NCI-H446 treated with DMSO at 0.1 percent for 48 hours (cell line): ENCODE data around the gene MEF2A.

Experiments used
- DNase-seq: peaks from one replicate; lab custom pipeline; 2025; lab: John Stamatoyannopoulos, UW

Gene MEF2A

DNA sequence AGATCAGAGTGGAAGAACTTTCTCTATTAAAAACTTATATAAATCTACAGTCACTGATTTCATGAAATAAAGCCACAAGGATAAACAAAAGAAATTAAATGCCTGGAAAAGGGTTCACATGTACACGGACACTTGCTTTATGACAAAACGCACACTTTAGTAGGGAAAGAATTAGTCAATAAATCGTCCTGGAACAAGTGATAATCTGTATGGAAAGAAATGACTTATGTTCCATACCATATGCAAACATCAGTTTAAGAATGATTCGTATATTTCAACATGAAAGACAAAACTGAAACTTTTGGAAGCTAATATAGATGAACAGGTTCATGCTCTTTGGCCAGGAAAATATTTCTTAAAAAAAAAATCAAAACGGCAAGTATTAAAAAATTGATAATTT, 40.2 kb downstream of the MEF2A start:
- no peak for DNase-seq

DNA sequence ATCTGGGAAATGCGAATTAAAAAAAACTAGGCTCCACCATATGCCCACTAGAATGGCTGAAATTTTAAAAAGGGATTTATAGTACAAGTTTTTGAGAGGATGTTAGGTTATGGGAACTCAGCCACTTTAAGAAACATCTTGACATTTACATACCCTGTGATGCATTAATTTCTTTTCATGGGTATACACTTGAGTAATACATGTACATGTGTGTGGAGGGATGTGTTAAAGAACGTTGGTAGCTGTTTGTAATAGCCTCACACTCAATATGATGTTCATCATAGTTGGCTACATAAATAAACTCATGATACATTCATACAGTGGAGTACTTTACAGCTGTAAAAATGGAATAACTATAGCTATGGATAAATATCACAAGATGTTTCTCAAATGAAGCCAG, 40.9 kb downstream of the MEF2A start:
- DNase-seq, result no peak

DNA sequence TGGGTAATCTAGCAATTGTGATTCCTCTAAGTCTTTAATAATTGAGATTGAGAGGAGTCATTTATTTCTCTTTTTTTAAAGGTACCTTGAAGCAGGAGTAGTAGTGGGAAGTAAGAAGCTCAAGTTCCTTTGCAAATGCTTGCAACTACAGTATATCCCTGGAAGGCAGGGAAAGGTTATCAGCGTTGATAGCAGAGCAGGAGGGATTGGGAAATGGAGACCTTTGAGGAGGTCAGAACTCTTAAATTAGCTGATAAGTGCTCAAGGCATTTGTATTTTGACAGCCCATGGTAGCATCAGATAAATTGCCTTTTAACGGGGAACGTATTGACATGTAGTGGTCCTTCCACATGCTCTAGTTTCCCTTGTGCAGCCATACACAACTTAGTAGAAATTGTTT, 47.7 kb downstream of the MEF2A start:
- no peak for DNase-seq

DNA sequence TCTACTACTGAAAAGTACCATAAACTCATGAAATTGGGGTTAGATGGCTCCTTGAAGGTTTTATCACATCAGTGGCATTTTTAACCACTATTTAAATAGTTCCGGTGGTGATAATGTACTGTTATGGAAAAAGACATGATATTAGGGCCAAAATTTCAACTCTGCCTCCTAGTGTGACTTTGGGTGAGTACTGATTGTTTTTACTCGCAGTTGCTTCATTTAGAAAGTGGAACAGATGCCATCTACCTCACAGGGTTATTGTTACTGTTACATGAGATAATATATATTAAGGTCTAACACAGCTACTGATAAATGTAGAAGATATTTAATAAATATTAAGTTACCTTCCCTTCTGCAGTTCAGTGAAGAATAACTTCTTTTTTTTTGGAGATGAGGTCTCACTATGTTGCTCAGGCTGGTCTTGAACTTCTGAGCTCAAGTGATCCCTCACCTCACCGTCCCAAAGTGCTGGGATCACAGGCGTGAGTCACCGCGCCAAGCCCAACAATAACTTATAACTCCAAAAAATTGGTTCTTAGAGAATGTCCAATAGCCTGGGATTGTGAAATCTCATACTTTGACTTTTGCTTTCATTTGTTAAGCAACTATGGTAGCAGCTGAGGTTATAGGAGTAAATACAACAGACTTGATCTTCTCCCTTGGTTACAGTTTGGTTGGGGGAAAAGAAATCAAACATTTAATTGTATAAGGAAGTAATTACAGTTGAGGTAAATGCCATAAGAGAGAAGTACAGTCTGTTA, 48.3 kb downstream of the MEF2A start:
- no peak for DNase-seq

DNA sequence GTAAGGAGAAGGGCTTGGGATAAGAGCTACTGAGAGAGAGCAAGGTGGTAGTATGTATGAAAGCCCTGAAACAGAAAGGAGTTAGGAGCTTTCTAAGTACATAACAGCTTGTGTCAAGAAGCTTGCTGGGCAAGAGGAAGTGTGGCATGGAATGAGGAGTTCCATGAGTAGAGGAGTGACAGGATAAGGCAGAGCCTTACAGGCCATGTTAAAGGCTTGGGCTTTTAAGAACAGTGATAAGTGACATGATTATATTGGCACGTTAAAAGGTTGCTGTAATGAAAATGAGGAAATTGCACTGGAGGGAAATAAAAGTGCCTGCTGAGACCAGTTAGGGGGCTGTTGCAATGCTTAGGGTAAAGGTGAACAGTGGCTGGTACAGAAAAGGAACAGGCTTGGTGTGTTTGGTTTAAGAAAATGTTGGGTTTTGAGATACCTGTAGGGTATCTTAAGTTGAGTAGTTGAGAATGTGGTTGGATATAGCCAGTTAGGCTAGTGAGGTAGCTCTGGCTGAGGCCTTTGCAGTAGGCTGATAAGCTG, 49.0 kb downstream of the MEF2A start:
- DNase-seq, result no peak

DNA sequence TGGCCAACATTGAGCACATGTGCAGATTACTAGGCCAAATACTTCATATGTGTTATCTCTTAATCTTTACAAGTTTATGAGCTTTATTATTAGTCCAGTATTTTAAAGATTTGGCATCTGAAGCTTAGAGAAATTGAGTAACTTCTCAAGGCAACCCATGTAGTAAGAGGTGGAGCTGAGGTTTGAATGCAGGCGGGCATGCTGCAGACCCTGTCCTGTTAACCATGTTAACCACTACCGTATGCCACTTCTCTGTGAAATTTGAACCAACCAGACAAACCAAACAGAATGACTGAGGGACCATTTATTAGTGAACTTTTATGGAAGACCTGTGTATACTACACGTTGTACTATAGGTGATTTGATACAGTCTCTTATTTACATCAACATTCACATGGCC, 49.7 kb downstream of the MEF2A start:
- DNase-seq, result no peak

DNA sequence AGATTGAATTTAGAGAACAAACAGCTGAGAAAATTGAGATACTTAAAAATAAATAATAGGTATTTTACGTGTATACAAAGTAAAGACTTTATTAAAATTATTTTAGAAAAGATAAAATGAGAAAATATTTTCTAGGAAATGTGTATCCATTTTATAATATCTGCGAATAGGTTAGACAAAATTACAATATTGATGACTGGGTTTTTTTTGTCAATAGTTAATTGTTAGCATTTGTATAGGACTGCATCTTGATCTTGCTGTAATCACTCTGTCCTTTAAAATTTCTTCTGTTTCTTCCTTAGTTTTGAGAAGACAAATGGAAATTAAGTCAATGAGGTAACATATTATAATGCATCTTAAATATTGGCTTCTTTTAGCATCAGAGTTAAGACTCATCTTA, 50.3 kb downstream of the MEF2A start:
- DNase-seq, result no peak

DNA sequence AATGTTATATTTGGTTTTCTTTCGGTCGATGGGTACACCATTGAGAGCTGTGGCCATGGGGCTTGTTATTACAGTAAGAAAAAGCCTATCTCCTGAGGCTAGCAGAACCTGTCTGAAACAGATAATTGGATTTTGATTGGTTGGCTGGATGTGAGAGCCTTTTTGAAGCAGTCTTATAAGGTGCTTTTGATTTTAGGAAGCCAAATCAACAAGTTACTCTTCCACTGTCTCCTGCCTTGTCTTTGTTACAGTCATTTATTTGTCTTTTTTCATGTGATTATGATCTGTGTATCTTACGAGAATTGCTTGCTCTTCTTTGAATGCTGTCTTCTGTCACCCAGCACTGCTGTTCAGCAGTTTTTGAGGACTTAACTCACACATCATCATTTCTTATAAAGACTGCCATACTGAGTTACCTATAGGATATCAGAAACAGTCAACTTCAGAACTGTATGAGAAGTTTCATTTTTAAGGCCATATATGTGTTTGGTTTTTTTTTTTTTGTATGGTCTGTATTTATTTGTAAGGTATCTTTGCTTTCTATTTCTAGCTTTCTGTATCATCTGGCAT, 51.1 kb downstream of the MEF2A start:
- no peak for DNase-seq

DNA sequence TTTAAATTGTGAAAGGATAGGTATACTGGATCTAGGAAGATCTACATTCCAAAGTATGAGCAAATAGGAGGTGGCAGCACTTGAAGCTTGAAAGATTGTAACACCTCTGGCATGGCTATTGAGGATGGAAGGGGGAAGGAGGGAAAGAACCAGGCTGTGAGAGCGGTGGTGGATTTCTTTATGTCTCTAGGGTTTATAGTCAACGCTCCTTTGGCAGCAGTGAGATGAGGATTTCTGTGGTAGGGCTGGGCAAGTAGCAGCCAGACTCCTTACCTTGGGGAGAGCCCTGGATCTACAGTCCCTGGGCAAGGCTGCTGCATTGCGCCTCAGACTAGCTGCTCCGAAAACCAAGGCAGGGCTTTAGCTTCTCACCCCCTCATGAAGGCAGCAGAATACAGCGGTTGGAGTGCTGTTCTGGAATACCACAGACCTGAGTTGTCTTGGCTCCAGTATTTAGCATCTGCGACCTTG, 53.2 kb downstream of the MEF2A start:
- no peak for DNase-seq

DNA sequence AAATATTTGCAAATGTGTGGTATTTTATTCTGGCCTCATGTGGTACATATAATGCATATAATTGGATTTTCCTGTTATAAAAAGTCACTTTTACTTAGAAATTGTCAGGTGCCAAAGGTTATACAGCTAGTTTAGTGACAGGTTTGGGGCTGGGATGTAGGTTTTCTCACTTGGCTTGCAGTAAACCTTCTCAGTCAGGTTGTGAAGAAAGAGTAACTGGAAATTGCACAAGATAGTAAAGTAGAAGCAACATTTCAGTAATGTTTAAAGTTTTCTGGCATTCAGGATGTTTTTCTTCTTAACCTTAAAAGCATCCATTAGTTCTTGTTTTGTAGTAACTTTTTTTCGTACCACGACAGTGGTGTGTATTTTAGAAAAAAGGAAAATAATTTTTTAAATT, 53.9 kb downstream of the MEF2A start:
- no peak for DNase-seq

DNA sequence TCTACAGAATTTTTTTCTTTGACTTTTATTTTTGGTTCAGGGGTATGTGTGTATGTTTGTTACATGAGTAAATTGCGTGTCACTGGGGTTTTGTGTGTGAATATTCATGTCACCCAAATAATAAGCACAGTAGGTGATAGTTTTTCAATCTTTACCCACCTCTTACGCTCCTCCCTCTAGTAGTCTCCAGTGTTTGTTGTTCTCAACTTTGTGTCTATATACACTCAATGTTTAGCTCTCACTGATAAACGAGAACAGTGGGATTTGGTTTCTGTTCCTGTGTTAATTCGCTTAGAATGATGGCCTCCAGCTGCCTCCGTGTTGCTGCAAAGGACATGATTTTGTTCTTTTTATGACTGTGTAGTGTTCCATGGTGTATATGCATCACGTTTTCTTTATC, 54.4 kb downstream of the MEF2A start:
- DNase-seq, result no peak

DNA sequence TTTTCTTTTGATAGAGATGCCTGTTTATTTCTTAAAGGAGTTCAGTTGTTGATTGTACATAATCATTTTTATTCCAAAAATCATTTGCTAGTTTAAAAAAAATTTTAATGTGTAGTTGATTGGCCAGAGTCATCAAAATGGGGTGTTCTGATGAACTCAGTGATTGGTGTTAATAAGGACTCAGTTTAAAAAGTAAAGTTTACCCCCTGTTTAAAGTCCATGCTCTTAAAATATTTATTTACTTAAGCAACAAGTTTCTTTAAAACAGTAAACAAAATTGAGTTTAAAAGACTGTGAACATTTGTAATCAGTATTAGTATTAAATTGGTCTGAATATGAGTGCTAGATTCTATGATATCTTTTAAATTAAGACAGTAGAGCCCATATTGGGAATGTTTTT, 56.0 kb downstream of the MEF2A start:
- no peak for DNase-seq

DNA sequence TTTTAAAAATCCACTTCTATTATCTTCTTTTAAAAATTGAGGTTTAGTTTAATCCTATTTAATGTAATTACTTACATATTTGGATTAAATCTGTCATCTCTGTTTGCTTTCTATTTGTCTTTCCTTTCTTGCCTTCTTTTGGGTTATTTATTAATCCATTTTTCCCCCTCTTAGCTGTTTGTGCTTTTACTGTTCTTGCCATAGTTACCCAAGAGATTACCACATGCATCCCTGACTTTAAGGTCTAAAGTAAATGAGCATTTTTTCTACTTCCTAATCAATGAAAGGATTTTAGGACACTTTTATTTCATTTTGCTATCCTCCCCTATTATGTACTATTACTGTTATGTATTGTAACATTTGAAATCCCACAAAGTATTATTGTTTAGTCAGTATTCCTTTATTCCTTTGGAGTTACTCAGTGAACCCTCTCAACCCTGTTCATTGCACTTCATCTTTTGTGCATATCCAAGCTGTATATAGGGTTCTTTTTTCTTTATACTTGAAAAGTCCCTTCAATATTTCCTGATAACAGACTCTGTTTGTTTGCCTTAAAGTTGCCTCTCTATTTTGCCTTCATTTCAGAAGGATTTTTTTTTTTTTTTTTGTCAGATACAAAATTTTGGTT, 62.7 kb downstream of the MEF2A start:
- no peak for DNase-seq

DNA sequence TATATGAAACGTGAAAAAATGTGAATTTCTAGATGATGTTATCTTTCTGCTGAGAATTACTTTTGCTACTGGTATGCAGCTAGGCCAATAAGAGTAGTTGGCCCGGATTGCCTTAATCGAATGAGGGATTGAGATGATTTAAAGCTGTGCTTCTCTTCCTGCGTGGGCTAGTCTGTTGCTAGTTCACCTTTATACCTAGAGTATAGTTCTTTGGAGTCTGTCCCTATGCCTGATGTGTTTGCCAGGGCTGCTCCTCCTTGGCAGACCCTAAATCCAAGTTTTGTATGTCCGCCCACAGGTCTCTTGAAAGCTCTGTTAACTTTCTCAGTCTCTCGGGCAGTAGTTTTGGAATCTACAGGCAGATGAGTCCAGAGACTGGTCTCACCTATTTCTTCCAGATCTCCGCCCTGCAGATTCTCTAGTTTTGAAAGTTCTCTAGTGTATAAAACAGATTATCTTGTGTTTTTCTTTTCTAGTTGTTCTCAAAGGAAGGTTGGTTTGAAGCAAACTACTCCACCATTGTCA, 64.9 kb downstream of the MEF2A start:
- no peak for DNase-seq

DNA sequence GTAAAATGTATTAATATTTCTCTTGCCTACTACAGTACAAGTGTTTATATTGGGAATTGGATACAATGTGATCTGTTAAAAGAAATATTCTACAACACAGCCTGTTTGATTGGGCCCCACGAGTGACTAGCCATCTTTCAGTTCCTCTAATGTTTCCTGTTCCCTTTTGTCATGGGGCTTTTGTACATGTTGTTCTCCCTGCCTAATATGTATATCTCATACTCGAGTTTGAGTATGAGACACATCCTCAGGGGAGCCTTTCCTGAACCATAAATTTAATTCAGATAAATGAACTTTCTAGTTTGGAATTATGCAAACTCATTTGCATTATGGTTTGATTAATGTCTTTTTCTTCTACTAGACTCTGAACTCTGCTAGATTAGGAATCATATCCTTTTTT, 65.5 kb downstream of the MEF2A start:
- DNase-seq, result no peak

DNA sequence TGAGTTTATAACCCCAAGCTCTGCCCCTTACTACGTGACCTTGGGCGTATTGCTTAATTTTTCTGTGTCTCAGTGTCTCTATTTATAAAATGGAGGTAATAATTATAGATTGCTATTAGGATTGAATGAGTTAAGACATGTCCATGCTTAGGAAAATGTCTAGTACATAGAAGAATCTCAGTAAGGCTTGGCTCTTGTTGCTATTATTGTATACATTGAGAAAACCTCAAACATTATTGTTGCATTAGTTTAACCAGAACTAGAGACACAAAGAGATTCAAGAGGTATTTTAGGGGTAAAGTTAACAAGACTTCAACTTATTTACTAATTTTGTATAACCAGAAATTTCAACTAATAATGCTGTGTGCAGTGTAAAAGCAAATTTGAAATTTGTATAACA, 66.7 kb downstream of the MEF2A start:
- DNase-seq, result no peak

DNA sequence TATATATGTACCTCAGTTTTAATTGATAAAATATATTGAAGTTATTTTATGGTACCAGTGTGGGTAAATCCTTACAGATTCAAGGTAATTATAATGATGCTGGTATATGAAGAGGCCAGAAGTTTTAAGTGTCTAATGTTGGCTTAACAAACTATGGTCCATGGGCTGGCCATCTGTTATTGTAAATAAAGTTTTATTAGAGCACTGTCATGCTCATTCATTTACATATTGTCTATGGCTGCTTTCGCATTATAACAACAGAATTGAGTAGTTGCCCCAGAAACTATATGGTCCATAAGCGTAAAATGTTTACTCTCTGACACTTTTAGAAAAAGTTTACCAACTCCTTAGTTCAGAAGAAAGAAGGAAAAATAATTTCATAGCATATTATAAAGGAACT, 67.9 kb downstream of the MEF2A start:
- no peak for DNase-seq

DNA sequence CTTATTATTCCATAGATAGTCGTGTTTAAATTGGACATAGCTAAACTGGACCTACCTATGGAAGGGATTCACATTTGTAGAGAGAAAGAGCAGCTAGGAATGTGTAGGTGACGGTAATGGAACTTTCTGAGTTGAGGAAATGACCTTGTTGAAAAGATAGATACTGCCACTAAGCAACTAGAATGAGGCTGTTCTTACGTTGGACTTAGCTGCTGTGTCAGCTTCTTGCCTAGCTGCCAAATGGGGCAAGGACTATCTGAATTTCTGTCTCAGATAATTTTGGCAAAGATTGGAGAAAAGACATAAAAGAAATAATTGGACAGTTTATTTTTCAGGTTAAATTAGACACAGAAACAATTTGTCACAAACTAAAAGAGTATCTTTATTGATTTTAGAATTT, 68.8 kb downstream of the MEF2A start:
- no peak for DNase-seq

DNA sequence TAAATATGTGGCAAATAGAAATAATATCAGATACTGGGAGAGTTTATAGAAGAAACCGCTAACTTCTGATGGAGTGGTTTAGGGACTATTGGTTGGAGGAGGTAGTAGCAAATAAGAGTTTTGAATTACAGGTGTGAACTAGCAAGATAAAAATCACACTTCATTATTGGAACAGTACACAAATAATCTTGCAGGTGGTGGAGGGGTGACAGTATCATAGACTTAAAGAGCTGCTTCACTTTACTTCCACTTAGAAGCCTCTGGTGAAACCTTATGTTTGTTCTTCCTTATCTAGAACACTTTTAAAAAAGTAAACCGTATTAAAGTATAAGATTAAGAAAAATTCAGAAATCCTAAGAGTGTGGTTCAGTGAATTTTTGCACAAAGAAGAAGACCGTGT, 69.4 kb downstream of the MEF2A start:
- DNase-seq, result no peak

DNA sequence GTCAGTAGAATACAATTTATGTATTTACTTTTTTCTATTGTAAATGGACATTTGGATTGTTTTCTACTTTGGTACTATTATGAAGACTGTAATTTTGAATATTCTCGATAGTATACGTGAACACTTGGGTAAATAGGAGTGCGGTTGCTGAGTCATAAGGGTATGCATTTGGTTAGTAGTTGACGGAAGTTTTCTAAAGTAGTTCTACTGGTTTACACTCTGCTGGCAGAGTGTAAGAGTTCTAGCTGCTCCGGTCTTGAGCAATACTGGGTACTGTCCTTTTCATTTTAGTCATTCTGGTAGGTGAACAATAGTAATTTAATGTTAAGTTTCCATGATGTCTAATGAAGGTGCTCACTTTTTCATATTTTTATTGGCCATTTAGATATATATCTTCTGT, 70.0 kb downstream of the MEF2A start:
- DNase-seq, result no peak

DNA sequence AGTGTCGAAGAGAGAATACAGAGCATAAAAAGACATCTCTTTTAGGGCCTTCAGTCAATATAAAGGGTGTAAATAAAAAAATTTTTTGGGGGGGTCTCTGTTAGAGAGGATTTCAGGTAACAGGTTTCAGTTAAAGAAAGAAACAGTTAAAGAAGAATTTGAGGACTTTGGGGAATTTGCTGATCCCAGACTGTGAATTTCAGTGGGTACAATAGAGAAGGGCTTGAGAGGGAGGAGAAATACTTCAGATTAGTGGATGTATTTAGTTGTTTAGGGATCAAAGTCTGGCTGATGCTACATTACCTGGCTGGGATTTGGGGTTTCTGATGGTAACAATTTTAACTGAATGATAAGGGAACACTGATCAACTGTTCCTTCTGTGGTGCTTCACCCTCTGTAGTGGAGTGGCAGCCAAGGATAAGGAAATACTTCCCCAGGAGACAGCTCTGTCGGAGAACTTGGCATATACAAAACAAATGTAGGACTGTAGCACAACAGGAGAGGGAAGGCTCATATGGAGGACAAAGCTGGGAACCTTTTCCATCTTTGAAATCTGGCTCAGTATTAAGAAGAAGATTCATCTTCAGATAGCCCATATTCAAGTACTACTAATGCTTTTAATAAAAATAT, 79.2 kb downstream of the MEF2A start:
- no peak for DNase-seq

DNA sequence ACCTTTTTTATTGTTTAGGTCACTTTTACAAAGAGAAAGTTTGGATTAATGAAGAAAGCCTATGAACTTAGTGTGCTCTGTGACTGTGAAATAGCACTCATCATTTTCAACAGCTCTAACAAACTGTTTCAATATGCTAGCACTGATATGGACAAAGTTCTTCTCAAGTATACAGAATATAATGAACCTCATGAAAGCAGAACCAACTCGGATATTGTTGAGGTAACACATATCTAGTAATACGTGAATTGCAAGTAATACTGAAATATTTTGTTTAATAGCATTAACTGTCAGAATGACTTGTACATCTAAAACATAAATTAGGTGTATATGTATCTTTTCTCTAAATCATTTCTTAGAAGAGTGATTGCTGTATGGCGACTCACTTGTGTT, 79.8 kb downstream of the MEF2A start:
- DNase-seq, result no peak

DNA sequence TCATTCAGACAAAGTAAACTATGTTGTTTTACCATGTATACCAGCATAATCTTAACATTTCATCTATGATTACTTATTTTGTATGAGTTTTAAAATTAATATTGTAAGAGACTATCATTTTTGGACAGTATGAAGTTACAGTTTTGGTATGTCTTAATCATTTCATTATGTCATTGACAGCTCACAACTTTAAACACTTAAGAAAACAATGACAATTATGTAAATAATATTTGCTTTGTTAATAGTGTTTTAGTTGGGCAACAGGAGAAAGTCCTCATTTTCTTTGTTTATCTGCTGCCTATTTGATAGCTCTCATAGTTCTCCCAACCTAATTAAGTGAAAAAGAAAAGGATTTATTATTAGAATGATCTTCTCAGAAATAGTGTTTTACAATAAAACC, 80.2 kb downstream of the MEF2A start:
- DNase-seq, result no peak
